HL-60 (cell line): ENCODE data around the gene PGC.

ENCODE experiments used
- DNase-seq, 2 experiments: peaks; one replicate each; pipeline ENCODE4 v3.0.0-alpha.2; 2010 to 2020; ENCODE audit warnings: low read depth in 1 of 2, low spot score in 1 of 2
- H3K27ac ChIP-seq: fragments of 250-450 bp; sonication (Bioruptor Pico); replicated peaks from 2 replicates; pipeline ENCODE4 v1.5.1; 2020; ENCODE audit warnings: mild to moderate bottlenecking, moderate library complexity
- H3K27me3 ChIP-seq: fragments of 250-450 bp; sonication (Bioruptor Pico); 2 replicates; pipeline ENCODE4 v1.5.1; 2021; ENCODE audit warnings: mild to moderate bottlenecking, moderate library complexity; ENCODE audit not compliant: insufficient read depth, poor library complexity, severe bottlenecking
- H3K4me3 ChIP-seq: replicated peaks from 2 replicates; pipeline ENCODE4 v1.5.1; 2011; ENCODE audit warnings: mild to moderate bottlenecking, control low read depth, low read length; ENCODE audit not compliant: insufficient read depth
- GABPA ChIP-seq: IDR thresholded peaks from 2 replicates; pipeline ENCODE4 v1.6.1; 2012; ENCODE audit warnings: low read depth
- POLR2AphosphoS5 ChIP-seq: IDR thresholded peaks from 2 replicates; pipeline ENCODE4 v1.6.1; 2012; ENCODE audit warnings: low read depth
- SPI1 ChIP-seq: IDR thresholded peaks from 2 replicates; pipeline ENCODE4 v1.6.1; 2012; ENCODE audit warnings: low read depth, mild to moderate bottlenecking, borderline replicate concordance
- TF ChIP-seq, protein P1 (sequence below): IDR thresholded peaks from one replicate; pipeline ENCODE4 v1.5.1; 2011; ENCODE audit warnings: low read length, control low read depth, inconsistent platforms; ENCODE audit not compliant: insufficient read depth
- TF ChIP-seq, protein P2 (sequence below): IDR thresholded peaks from 2 replicates; pipeline ENCODE4 v1.6.1; 2012; ENCODE audit warnings: low read depth; ENCODE audit not compliant: insufficient replicate concordance

PGC gene

DNA sequence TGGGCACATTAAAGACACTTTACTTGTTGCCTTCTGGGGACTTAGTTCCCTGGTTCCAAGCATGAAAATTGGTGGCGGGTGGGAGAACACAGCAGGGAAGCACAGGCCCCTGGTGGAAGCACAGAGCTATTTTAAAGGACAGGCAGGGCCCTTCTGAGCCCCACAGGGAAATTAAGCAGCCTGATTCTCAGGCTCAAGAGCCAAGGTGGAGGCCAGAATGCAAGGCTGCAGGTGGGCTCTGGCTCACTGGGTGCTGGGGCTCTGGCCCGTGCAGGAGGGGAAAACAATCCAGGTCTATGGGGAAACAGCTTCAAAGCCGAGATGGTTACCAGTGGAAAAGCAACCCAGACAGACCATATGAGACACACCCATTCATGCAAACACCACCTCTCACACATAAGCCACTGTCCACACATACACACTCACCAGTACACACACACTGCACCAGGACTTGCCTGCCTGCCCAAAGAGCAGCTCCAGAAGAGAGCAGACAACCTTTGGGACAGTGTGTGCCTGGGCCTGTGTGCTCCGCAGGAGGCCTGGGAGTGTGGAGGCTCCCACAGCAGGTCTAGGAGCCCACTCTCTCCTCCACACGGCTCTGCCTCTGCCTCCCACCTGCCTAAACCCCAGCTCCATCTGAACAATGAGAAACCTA is 42.4 kb downstream of the PGC start:
- Histone ChIP-seq H3K4me3 (no peak overlapping the region), H3K27me3 (no peaks in the 10 kb centered on the region), H3K27ac (no peak overlapping the region)
- no peak for DNase-seq
- TF ChIP-seq GABPA = no peak

DNA sequence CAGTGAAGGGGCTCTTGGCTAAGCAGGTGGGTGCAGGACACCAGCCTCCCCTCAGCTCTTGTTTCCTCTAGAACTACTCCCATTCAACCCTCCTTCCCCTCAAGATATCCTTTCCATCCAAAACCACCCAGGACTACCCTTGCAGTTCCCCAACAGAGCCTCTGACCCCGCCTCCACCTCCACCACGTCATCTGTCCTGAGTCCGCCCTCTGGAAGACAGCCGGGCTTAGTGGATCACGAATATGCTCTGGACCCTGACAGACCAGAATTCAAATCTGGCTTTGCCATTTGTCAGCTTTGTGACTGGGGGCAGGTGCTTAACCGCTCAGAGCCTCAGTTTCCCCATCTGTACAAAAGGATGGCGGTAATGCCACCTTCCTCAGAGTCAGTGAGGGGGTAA is 43.2 kb downstream of the PGC start:
- no peak overlapping the region for H3K4me3 ChIP-seq

DNA sequence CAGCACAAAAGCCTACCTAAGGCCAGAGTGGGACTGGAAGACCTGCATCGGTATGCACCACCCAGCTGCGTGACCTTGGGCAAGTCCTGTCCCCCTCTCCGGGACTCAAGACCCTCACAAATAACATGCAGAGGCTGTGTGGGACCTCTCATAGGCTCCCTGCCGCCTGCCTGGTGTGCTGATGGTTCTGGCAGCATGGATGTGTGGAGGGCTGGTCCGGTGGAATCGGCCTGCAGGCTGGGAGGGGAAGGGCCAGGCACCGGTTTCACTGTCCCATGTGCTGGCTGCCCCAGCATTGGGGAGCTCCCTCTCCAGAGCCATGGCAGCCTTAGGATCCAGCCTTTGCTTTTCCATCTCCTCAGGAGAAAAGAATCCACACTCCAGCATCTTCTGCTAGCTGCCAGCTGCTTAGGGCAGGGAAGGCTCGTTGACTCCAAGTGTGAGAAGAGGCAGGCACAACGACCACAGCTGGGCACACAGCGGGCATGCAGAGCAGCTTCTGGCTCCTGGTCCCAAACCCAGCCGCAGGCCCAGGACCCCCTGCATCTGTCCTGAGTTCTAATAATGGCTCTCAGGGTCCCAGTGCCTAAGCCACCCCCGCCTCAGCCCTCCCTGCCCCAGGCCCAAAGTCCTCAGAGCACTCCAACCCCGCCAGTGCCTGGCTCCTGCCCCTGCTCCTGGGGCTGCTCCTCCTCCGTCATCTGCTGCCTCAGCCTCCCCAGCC is 44.3 kb downstream of the PGC start:
- DNase-seq = no peak
- Histone ChIP-seq H3K27ac (no peak overlapping the region), H3K4me3 (no peak overlapping the region), H3K27me3 (no peaks in the 10 kb centered on the region)
- TF ChIP-seq GABPA = no peak
- TF ChIP-seq SPI1 = no peak
- TF ChIP-seq, protein P1, sequence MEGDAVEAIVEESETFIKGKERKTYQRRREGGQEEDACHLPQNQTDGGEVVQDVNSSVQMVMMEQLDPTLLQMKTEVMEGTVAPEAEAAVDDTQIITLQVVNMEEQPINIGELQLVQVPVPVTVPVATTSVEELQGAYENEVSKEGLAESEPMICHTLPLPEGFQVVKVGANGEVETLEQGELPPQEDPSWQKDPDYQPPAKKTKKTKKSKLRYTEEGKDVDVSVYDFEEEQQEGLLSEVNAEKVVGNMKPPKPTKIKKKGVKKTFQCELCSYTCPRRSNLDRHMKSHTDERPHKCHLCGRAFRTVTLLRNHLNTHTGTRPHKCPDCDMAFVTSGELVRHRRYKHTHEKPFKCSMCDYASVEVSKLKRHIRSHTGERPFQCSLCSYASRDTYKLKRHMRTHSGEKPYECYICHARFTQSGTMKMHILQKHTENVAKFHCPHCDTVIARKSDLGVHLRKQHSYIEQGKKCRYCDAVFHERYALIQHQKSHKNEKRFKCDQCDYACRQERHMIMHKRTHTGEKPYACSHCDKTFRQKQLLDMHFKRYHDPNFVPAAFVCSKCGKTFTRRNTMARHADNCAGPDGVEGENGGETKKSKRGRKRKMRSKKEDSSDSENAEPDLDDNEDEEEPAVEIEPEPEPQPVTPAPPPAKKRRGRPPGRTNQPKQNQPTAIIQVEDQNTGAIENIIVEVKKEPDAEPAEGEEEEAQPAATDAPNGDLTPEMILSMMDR = no peak
- TF ChIP-seq POLR2AphosphoS5 = no peak
- TF ChIP-seq, protein P2, sequence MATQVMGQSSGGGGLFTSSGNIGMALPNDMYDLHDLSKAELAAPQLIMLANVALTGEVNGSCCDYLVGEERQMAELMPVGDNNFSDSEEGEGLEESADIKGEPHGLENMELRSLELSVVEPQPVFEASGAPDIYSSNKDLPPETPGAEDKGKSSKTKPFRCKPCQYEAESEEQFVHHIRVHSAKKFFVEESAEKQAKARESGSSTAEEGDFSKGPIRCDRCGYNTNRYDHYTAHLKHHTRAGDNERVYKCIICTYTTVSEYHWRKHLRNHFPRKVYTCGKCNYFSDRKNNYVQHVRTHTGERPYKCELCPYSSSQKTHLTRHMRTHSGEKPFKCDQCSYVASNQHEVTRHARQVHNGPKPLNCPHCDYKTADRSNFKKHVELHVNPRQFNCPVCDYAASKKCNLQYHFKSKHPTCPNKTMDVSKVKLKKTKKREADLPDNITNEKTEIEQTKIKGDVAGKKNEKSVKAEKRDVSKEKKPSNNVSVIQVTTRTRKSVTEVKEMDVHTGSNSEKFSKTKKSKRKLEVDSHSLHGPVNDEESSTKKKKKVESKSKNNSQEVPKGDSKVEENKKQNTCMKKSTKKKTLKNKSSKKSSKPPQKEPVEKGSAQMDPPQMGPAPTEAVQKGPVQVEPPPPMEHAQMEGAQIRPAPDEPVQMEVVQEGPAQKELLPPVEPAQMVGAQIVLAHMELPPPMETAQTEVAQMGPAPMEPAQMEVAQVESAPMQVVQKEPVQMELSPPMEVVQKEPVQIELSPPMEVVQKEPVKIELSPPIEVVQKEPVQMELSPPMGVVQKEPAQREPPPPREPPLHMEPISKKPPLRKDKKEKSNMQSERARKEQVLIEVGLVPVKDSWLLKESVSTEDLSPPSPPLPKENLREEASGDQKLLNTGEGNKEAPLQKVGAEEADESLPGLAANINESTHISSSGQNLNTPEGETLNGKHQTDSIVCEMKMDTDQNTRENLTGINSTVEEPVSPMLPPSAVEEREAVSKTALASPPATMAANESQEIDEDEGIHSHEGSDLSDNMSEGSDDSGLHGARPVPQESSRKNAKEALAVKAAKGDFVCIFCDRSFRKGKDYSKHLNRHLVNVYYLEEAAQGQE = no peak

More for the DNA sequence above, 43.2 kb downstream of the PGC start:
- DNase-seq = no peak
- Histone ChIP-seq H3K27ac (no peak overlapping the region), H3K27me3 (no peaks in the 10 kb centered on the region)
- TF ChIP-seq SPI1 (no peak), POLR2AphosphoS5 (no peak), GABPA (no peak)
- TF ChIP-seq, protein P1 = no peak
- TF ChIP-seq, protein P2 = no peak

DNA sequence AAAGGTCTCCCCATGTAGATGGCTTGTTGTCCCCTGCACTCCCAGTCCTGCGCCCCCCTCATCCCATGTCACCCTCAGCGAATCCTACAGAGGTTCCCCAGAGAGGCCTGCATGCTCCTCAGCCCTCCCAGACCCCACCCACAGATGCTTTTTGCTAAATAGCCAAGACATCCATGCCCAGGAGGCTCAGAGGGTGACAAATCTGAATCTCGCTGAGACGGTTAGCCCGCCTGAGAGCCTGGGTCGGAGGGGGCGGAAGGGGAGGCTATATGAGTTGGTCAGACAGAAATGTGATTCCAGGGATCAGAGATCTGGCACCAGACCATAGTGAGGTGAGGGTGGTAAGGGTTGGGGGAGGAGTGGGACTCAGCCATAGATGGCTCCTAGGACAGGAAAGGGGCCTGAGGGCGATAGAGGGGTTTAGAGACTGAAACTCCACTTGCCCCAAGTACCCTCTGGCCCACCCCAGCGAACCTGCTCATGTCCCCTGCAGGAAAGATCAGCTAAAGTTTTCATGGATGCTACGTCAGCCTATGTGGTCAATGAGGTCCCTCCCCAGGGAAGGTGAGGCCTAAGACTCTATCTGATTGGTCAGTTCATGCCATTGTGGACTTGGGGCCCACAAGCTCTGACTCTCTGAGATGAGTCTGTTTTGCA is 45.0 kb downstream of the PGC start:
- TF ChIP-seq, protein P1 = no peak
- TF ChIP-seq, protein P2 = no peak
- no peak for TF ChIP-seq POLR2AphosphoS5
- TF ChIP-seq SPI1 = no peak
- no peak for TF ChIP-seq GABPA
- Histone ChIP-seq H3K27me3 (no peaks in the 10 kb centered on the region), H3K27ac (no peak overlapping the region), H3K4me3 (no peak overlapping the region)
- DNase-seq = no peak
